HG02973 (cell line): ENCODE measurements around the gene NPBWR2.

Experiments used
- ATAC-seq: cut with Tn5 transposase; IDR thresholded peaks from one replicate; pipeline ENCODE4 v1.9.1; 2021; ENCODE audit warnings: moderate library complexity; ENCODE audit not compliant: unreplicated experiment

The NPBWR2 gene

GRCh38 chr20:64105846-64106434, 1.4 kb downstream of the NPBWR2 start:
- no peak for ATAC-seq

- no peak for ATAC-seq
Observed at GRCh38 chr20:64104667-64105451, 2.5 kb downstream of the NPBWR2 start.

GRCh38 chr20:64103871-64104666, 3.3 kb downstream of the NPBWR2 start:
- no peak for ATAC-seq

- ATAC-seq: no peak
Observed at GRCh38 chr20:64102647-64103354, 4.6 kb downstream of the NPBWR2 start.

GRCh38 chr20:64101731-64102621, 5.4 kb downstream of the NPBWR2 start:
- ATAC-seq: no peak

- no peak for ATAC-seq
Observed at GRCh38 chr20:64100946-64101688, 6.2 kb downstream of the NPBWR2 start.

- no peak for ATAC-seq
Observed at GRCh38 chr20:64100566-64100888, 6.8 kb downstream of the NPBWR2 start.

- no peak for ATAC-seq
Observed at GRCh38 chr20:64099880-64100565, 7.3 kb downstream of the NPBWR2 start.

- ATAC-seq: no peak
Observed at GRCh38 chr20:64099086-64099786, 8.1 kb downstream of the NPBWR2 start.

- ATAC-seq: no peak
Observed at GRCh38 chr20:64098471-64099013, 8.8 kb downstream of the NPBWR2 start.

GRCh38 chr20:64096535-64096934, 10.8 kb downstream of the NPBWR2 start:
- no peak for ATAC-seq

- no peak for ATAC-seq
Observed at GRCh38 chr20:64095927-64096326, 11.4 kb downstream of the NPBWR2 start.

- no peak for ATAC-seq
Observed at GRCh38 chr20:64095455-64095854, 11.9 kb downstream of the NPBWR2 start.

GRCh38 chr20:64093013-64093503, 14.3 kb downstream of the NPBWR2 start:
- ATAC-seq: no peak

- ATAC-seq: no peak
Observed at GRCh38 chr20:64092258-64093012, 14.9 kb downstream of the NPBWR2 start.

- ATAC-seq: no peak
Observed at GRCh38 chr20:64091770-64092169, 15.6 kb downstream of the NPBWR2 start.

- no peak for ATAC-seq
Observed at GRCh38 chr20:64091340-64091739, 16.0 kb downstream of the NPBWR2 start.
